Astrocyte (in vitro differentiated cells and primary cell): Measurements from ENCODE around the gene ASPN.

Experiments used
- CTCF ChIP-seq: IDR thresholded peaks from 2 replicates; pipeline ENCODE4 v1.5.1; 2011; ENCODE audit warnings: low read depth, mild to moderate bottlenecking, inconsistent platforms, low read length, moderate library complexity; ENCODE audit not compliant: insufficient read depth
- EZH2 ChIP-seq: IDR thresholded peaks from 2 replicates; pipeline ENCODE4 v1.6.1; 2012; ENCODE audit warnings: mild to moderate bottlenecking, low read length, inconsistent platforms; ENCODE audit not compliant: insufficient read depth

- TF ChIP-seq CTCF = no peak
- TF ChIP-seq EZH2 = no peak
Observed at GRCh38 chr9:92432972-92433548, 49.2 kb downstream of the ASPN start.
